ENCODE results near the gene CCL25. TPM values are rescaled to one million over a fixed set of nuclear protein-coding genes. Genes with fewer than 3 reads are reported as not detected.
"Not testable (repeated sequence)": the region's sequence is repeated elsewhere in the genome, so short reads cannot be mapped to it uniquely, and the experiment has no call there.

Gene CCL25
- total RNA-seq, result not detected

GRCh38 chr19:8052464-8052859 lies at the start of gene CCL25:
CCL25 (plus strand) TSS chr19:8052760; CDS start chr19:8053050, 290 bp downstream.
- DNase-seq (ENCODE audit: low spot score), result no peak

- DNase-seq (ENCODE audit: low spot score), result no peak
Measured at GRCh38 chr19:8004001-8004400, 48.6 kb upstream of the CCL25 start.

- DNase-seq (ENCODE audit: low spot score), result no peak
Measured at GRCh38 chr19:8004723-8005513, 47.6 kb upstream of the CCL25 start.

GRCh38 chr19:8005534-8006256 lies 46.9 kb upstream of the CCL25 start, which contains the start of gene ELAVL1:
ELAVL1 (minus strand) TSS chr19:8005641; CDS start chr19:7991815, 13,826 bp downstream.
- peak; percentile 88 for DNase-seq (ENCODE audit: low spot score)

- DNase-seq (ENCODE audit: low spot score), result no peak
Measured at GRCh38 chr19:8017808-8018207, 34.8 kb upstream of the CCL25 start.

GRCh38 chr19:8020681-8021080 lies 31.9 kb upstream of the CCL25 start:
- no peak for DNase-seq (ENCODE audit: low spot score)

GRCh38 chr19:8021374-8021773 lies 31.2 kb upstream of the CCL25 start:
- DNase-seq (ENCODE audit: low spot score), result no peak

GRCh38 chr19:8022275-8022674 lies 30.3 kb upstream of the CCL25 start:
- DNase-seq (ENCODE audit: low spot score), result no peak

GRCh38 chr19:8023371-8023770 lies 29.2 kb upstream of the CCL25 start:
- DNase-seq (ENCODE audit: low spot score), result no peak

GRCh38 chr19:8024256-8024655 lies 28.3 kb upstream of the CCL25 start:
- DNase-seq (ENCODE audit: low spot score), result not testable (repeated sequence)

- DNase-seq (ENCODE audit: low spot score), result no peak
Measured at GRCh38 chr19:8025316-8025715, 27.2 kb upstream of the CCL25 start.

- no peak for DNase-seq (ENCODE audit: low spot score)
Measured at GRCh38 chr19:8028951-8029491, 23.5 kb upstream of the CCL25 start.

GRCh38 chr19:8030960-8031359 lies 21.6 kb upstream of the CCL25 start:
- DNase-seq (ENCODE audit: low spot score), result no peak

- DNase-seq (ENCODE audit: low spot score), result not testable (repeated sequence)
Measured at GRCh38 chr19:8033287-8034177, 19.0 kb upstream of the CCL25 start.

- DNase-seq (ENCODE audit: low spot score), result no peak
Measured at GRCh38 chr19:8034178-8034525, 18.4 kb upstream of the CCL25 start.

GRCh38 chr19:8036434-8037099 lies 16.0 kb upstream of the CCL25 start:
- DNase-seq (ENCODE audit: low spot score), result no peak

GRCh38 chr19:8038815-8039214 lies 13.7 kb upstream of the CCL25 start:
- no peak for DNase-seq (ENCODE audit: low spot score)

- DNase-seq (ENCODE audit: low spot score), result no peak
Measured at GRCh38 chr19:8039231-8039630, 13.3 kb upstream of the CCL25 start.

GRCh38 chr19:8041531-8041931 lies 11.0 kb upstream of the CCL25 start:
- no peak for DNase-seq (ENCODE audit: low spot score)

GRCh38 chr19:8042900-8043299 lies 9.7 kb upstream of the CCL25 start:
- no peak for DNase-seq (ENCODE audit: low spot score)

GRCh38 chr19:8044018-8044417 lies 8.5 kb upstream of the CCL25 start:
- DNase-seq (ENCODE audit: low spot score), result no peak
